Naive B cell (primary cell): Measurements from ENCODE around the gene NCS1. TPM values are rescaled to one million over a fixed set of nuclear protein-coding genes. Genes with fewer than 3 reads are reported as not detected.

Experiments
- ATAC-seq, 2 donors: fragments of 150-1000 bp; cut with Tn5 transposase; 2 replicates each; pipeline ENCODE4 v1.10.0; 2021; ENCODE audit warnings: low read depth in 2 of 2, mild to moderate bottlenecking in 2 of 2, moderate library complexity in 2 of 2
- DNase-seq: peaks from one replicate; pipeline ENCODE4 v3.0.0; 2022
- H3K27ac Mint-ChIP-seq, 6 donors: one replicate each; pipeline ENCODE4 v1.8.0; 2020 to 2022; ENCODE audit warnings: mild to moderate bottlenecking in 6 of 6, mixed read lengths in 6 of 6, moderate library complexity in 5 of 6, inconsistent platforms in 2 of 6
- H3K27me3 Mint-ChIP-seq, 3 donors: one replicate each; pipeline ENCODE4 v1.8.0; 2021 to 2022; ENCODE audit warnings: mixed read lengths in 3 of 3, mild to moderate bottlenecking in 1 of 3
- H3K36me3 Mint-ChIP-seq, 2 donors: one replicate each; pipeline ENCODE4 v1.8.0; 2020 to 2022; ENCODE audit warnings: mixed read lengths in 2 of 2, inconsistent platforms in 1 of 2, mild to moderate bottlenecking in 1 of 2
- H3K4me1 Mint-ChIP-seq, 3 donors: one replicate each; pipeline ENCODE4 v1.8.0; 2020 to 2022; ENCODE audit warnings: mixed read lengths in 3 of 3, inconsistent platforms in 1 of 3, mild to moderate bottlenecking in 1 of 3, moderate library complexity in 1 of 3
- H3K4me3 Mint-ChIP-seq, 8 donors: one replicate each; pipeline ENCODE4 v1.8.0; 2020 to 2022; ENCODE audit warnings: mild to moderate bottlenecking in 8 of 8, mixed read lengths in 8 of 8, moderate library complexity in 8 of 8, inconsistent platforms in 2 of 8
- H3K9me3 Mint-ChIP-seq, 7 donors: one replicate each; pipeline ENCODE4 v1.8.0; 2020 to 2022; ENCODE audit warnings: mixed read lengths in 7 of 7, mild to moderate bottlenecking in 5 of 7, inconsistent platforms in 2 of 7, moderate library complexity in 1 of 7
- polyA plus RNA-seq, 6 donors: library from polyadenylated mRNA; unstranded; fragments of 300-500 nt; fragmentation: Illumina TruSeq; gene quantifications; one replicate each; pipeline ENCODE4 v1.2.3, GENCODE V29; 2021; ENCODE audit warnings: low read depth in 6 of 6

Gene NCS1
- polyA plus RNA-seq, 6 donors from 2014 or later = 0.04 TPM; not detected in 5

- Mint-ChIP-seq H3K27me3 (peaks cover 3 to 12% (median 8%) of the 10 kb centered on the region in 3 donors), H3K4me3 (peak overlapping the region in 1 of 8 donors; percentile 42), H3K27ac (no peak overlapping the region), H3K36me3 (no peaks in the 10 kb centered on the region), H3K4me1 (peaks cover 16 to 33% (median 29%) of the 10 kb centered on the region in 3 donors), H3K9me3 (peaks cover 0 to 2% (median 0%) of the 10 kb centered on the region in 7 donors)
- DNase-seq = no peak
- ATAC-seq = no peak
Measured at GRCh38 chr9:130236436-130236985, 64.3 kb downstream of the NCS1 start.

GRCh38 chr9:130237076-130237475 is 64.9 kb downstream of the NCS1 start:
- H3K4me1 Mint-ChIP-seq = peaks cover 16 to 33% (median 29%) of the 10 kb centered on the region in 3 donors

GRCh38 chr9:130237763-130238524 is 65.7 kb downstream of the NCS1 start:
- no peak for DNase-seq

More at GRCh38 chr9:130237076-130237475, 64.9 kb downstream of the NCS1 start:
- Mint-ChIP-seq H3K9me3 (peaks cover 0 to 2% (median 0%) of the 10 kb centered on the region in 7 donors), H3K4me3 (no peak overlapping the region), H3K36me3 (no peaks in the 10 kb centered on the region), H3K27me3 (peaks cover 3 to 12% (median 8%) of the 10 kb centered on the region in 3 donors), H3K27ac (peak overlapping the region in 1 of 6 donors; percentile 20)
- no peak for DNase-seq
- no peak for ATAC-seq

GRCh38 chr9:130239363-130239695 is 67.1 kb downstream of the NCS1 start:
- peaks cover 25 to 40% (median 40%) of the 10 kb centered on the region in 3 donors for H3K4me1 Mint-ChIP-seq
- H3K36me3 Mint-ChIP-seq = no peaks in the 10 kb centered on the region
- peaks cover 8 to 10% (median 10%) of the 10 kb centered on the region in 3 donors for H3K27me3 Mint-ChIP-seq
- H3K4me3 Mint-ChIP-seq = peak overlapping the region in 2 of 8 donors; percentile 58 to 73
- peak overlapping the region in 1 of 6 donors; percentile 59 for H3K27ac Mint-ChIP-seq
- ATAC-seq (no peak), DNase-seq (no peak)
- H3K9me3 Mint-ChIP-seq = peaks cover 0 to 2% (median 0%) of the 10 kb centered on the region in 7 donors

More at GRCh38 chr9:130237763-130238524, 65.7 kb downstream of the NCS1 start:
- Mint-ChIP-seq H3K36me3 (no peaks in the 10 kb centered on the region), H3K9me3 (peaks cover 0 to 2% (median 0%) of the 10 kb centered on the region in 7 donors), H3K4me1 (peaks cover 20 to 36% (median 34%) of the 10 kb centered on the region in 3 donors), H3K4me3 (no peak overlapping the region), H3K27ac (peak overlapping the region in 1 of 6 donors; percentile 59), H3K27me3 (peaks cover 6 to 13% (median 9%) of the 10 kb centered on the region in 3 donors)
- ATAC-seq = no peak

GRCh38 chr9:130239741-130240241 is 67.6 kb downstream of the NCS1 start:
- peaks cover 0 to 2% (median 0%) of the 10 kb centered on the region in 7 donors for H3K9me3 Mint-ChIP-seq
- no peaks in the 10 kb centered on the region for H3K36me3 Mint-ChIP-seq
- peak overlapping the region in 4 of 6 donors; percentile 57 to 89 (median 72) for H3K27ac Mint-ChIP-seq
- peak overlapping the region; percentile 29 to 84 (median 70) for H3K4me3 Mint-ChIP-seq
- peaks cover 25 to 40% (median 40%) of the 10 kb centered on the region in 3 donors for H3K4me1 Mint-ChIP-seq
- H3K27me3 Mint-ChIP-seq = peaks cover 8 to 10% (median 10%) of the 10 kb centered on the region in 3 donors
- peak; percentile 82 to 88 for ATAC-seq
- peak; percentile 57 for DNase-seq

- peaks cover 25 to 40% (median 40%) of the 10 kb centered on the region in 3 donors for H3K4me1 Mint-ChIP-seq
- H3K27ac Mint-ChIP-seq = peak overlapping the region in 2 of 6 donors; percentile 54 to 62
- peaks cover 8 to 10% (median 10%) of the 10 kb centered on the region in 3 donors for H3K27me3 Mint-ChIP-seq
- DNase-seq = peak; percentile 31
- peak; percentile 22 to 34 for ATAC-seq
- H3K36me3 Mint-ChIP-seq = no peaks in the 10 kb centered on the region
- H3K9me3 Mint-ChIP-seq = peaks cover 0 to 2% (median 0%) of the 10 kb centered on the region in 7 donors
- peak overlapping the region in 6 of 8 donors; percentile 22 to 74 (median 58) for H3K4me3 Mint-ChIP-seq
Measured at GRCh38 chr9:130240410-130241197, 68.4 kb downstream of the NCS1 start.

GRCh38 chr9:130241198-130241535 is 69.0 kb downstream of the NCS1 start:
- H3K9me3 Mint-ChIP-seq = peaks cover 0 to 2% (median 0%) of the 10 kb centered on the region in 7 donors
- no peaks in the 10 kb centered on the region for H3K36me3 Mint-ChIP-seq
- H3K4me3 Mint-ChIP-seq = no peak overlapping the region
- H3K4me1 Mint-ChIP-seq = peaks cover 25 to 37% (median 36%) of the 10 kb centered on the region in 3 donors
- DNase-seq (no peak), ATAC-seq (no peak)
- peaks cover 8 to 10% (median 10%) of the 10 kb centered on the region in 3 donors for H3K27me3 Mint-ChIP-seq
- H3K27ac Mint-ChIP-seq = no peak overlapping the region

GRCh38 chr9:130242270-130243014 is 70.2 kb downstream of the NCS1 start:
- DNase-seq = no peak
- H3K27me3 Mint-ChIP-seq = peaks cover 8 to 10% (median 10%) of the 10 kb centered on the region in 3 donors
- peaks cover 0 to 2% (median 0%) of the 10 kb centered on the region in 7 donors for H3K9me3 Mint-ChIP-seq
- H3K4me3 Mint-ChIP-seq = peak overlapping the region in 2 of 8 donors; percentile 26 to 52
- no peak for ATAC-seq
- no peaks in the 10 kb centered on the region for H3K36me3 Mint-ChIP-seq
- peak overlapping the region in 1 of 6 donors; percentile 69 for H3K27ac Mint-ChIP-seq
- H3K4me1 Mint-ChIP-seq = peaks cover 25 to 35% (median 33%) of the 10 kb centered on the region in 3 donors

- Mint-ChIP-seq H3K36me3 (no peaks in the 10 kb centered on the region), H3K9me3 (peaks cover 0 to 2% (median 0%) of the 10 kb centered on the region in 7 donors), H3K4me3 (peak overlapping the region in 5 of 8 donors; percentile 26 to 52 (median 32)), H3K27me3 (peaks cover 8 to 10% (median 10%) of the 10 kb centered on the region in 3 donors), H3K27ac (peak overlapping the region in 1 of 6 donors; percentile 69), H3K4me1 (peaks cover 25 to 35% (median 33%) of the 10 kb centered on the region in 3 donors)
- ATAC-seq (peak; percentile 41 to 52), DNase-seq (peak; percentile 54)
Measured at GRCh38 chr9:130243015-130243881, 71.0 kb downstream of the NCS1 start.

- H3K4me3 Mint-ChIP-seq = no peak overlapping the region
- H3K4me1 Mint-ChIP-seq = peaks cover 25 to 31% (median 30%) of the 10 kb centered on the region in 3 donors
- peaks cover 0 to 2% (median 0%) of the 10 kb centered on the region in 7 donors for H3K9me3 Mint-ChIP-seq
- H3K27me3 Mint-ChIP-seq = peaks cover 8 to 10% (median 10%) of the 10 kb centered on the region in 3 donors
- H3K27ac Mint-ChIP-seq = no peak overlapping the region
- no peak for DNase-seq
- H3K36me3 Mint-ChIP-seq = no peaks in the 10 kb centered on the region
- no peak for ATAC-seq
Measured at GRCh38 chr9:130243882-130244170, 71.6 kb downstream of the NCS1 start.

- H3K36me3 Mint-ChIP-seq = no peaks in the 10 kb centered on the region
- peaks cover 10 to 16% (median 13%) of the 10 kb centered on the region in 3 donors for H3K27me3 Mint-ChIP-seq
- H3K27ac Mint-ChIP-seq = no peak overlapping the region
- peaks cover 0 to 2% (median 0%) of the 10 kb centered on the region in 7 donors for H3K9me3 Mint-ChIP-seq
- H3K4me3 Mint-ChIP-seq = no peak overlapping the region
- peaks cover 22 to 26% (median 22%) of the 10 kb centered on the region in 3 donors for H3K4me1 Mint-ChIP-seq
- ATAC-seq (no peak), DNase-seq (no peak)
Measured at GRCh38 chr9:130244548-130245165, 72.5 kb downstream of the NCS1 start.
